A549 (cell line): Measurements from ENCODE around the gene CELSR1.

Experiments
- BHLHE40 ChIP-seq: IDR thresholded peaks from 2 replicates; pipeline ENCODE4 v1.6.1; 2012; ENCODE audit warnings: low read depth, low read length, inconsistent platforms
- CEBPB ChIP-seq, 2 experiments: fragments of >200 bp in 1 of 2; sonication (Bioruptor Twin) in 1 of 2; formaldehyde crosslinking in 1 of 2; IDR thresholded peaks; 2 replicates each; pipeline ENCODE4 v1.6.1; 2012 to 2016
- FOSB ChIP-seq: fragments of 250-450 bp; sonication (Bioruptor Pico); IDR thresholded peaks from 2 replicates; pipeline ENCODE4 v1.5.0; 2020; ENCODE audit warnings: mild to moderate bottlenecking, moderate library complexity
- JUNB ChIP-seq: fragments of >200 bp; sonication (Bioruptor Twin); formaldehyde crosslinking; IDR thresholded peaks from 2 replicates; pipeline ENCODE4 v1.6.1; 2016
- POLR2A ChIP-seq: IDR thresholded peaks from 2 replicates; pipeline ENCODE4 v1.6.1; 2012; ENCODE audit warnings: mild to moderate bottlenecking, low read length
- RCOR1 ChIP-seq: fragments of 150-350 bp; IDR thresholded peaks from 2 replicates; pipeline ENCODE4 v1.6.1; 2014; ENCODE audit warnings: antibody characterized with exemption, low read length, low read depth
- TF ChIP-seq, protein P1 (sequence below): fragments of 200-600 bp; sonication (generic); IDR thresholded peaks from 2 replicates; pipeline ENCODE4 v1.6.1; 2016; ENCODE audit warnings: antibody characterized with exemption, mild to moderate bottlenecking, moderate library complexity
- TF ChIP-seq, protein P2 (sequence below): IDR thresholded peaks from 2 replicates; pipeline ENCODE4 v1.6.1; 2012
- TF ChIP-seq, protein P3 (sequence below): fragments of >200 bp; sonication (Bioruptor Twin); formaldehyde crosslinking; IDR thresholded peaks from 3 replicates; pipeline ENCODE4 v1.5.1; 2016

DNA sequence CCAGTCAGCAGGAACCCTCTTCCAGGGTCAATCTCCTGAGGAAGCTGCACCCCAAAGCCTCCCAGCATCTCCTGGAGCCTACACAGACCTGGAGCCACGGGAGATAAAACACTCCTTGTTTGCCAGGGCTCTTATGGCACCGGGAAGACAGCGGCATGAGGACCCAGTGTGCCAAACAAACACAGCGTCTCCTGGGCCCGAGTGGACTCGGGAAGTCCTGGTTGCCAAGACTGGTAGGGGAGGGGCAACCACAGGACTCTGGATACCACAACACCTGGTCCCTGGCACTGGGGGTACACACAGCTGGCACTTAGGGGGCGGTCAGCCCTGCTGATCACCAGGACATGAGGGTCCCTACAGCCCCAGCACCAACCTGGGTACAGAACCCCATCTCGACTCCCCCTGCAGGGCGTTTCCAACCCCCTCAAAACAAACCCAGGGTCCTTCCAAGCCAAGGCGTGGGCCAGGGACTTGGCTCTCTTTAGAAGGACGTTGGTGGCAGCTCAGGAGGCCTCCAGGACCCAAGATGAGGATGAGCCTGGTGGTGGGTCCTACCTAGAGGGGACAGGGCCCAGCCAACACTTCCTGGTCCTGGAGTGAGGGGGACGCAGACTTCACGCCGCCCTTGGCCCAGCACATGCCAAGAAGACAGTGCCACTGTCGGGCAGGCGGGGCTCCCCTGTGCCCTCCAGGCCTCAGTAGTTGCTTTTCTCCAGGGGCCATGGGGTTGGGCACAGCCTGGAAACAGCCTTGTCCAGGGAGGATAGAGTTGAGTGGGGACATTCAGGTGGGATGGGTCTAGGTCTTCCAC, 85.0 kb downstream of the CELSR1 start:
- TF ChIP-seq, protein P1, sequence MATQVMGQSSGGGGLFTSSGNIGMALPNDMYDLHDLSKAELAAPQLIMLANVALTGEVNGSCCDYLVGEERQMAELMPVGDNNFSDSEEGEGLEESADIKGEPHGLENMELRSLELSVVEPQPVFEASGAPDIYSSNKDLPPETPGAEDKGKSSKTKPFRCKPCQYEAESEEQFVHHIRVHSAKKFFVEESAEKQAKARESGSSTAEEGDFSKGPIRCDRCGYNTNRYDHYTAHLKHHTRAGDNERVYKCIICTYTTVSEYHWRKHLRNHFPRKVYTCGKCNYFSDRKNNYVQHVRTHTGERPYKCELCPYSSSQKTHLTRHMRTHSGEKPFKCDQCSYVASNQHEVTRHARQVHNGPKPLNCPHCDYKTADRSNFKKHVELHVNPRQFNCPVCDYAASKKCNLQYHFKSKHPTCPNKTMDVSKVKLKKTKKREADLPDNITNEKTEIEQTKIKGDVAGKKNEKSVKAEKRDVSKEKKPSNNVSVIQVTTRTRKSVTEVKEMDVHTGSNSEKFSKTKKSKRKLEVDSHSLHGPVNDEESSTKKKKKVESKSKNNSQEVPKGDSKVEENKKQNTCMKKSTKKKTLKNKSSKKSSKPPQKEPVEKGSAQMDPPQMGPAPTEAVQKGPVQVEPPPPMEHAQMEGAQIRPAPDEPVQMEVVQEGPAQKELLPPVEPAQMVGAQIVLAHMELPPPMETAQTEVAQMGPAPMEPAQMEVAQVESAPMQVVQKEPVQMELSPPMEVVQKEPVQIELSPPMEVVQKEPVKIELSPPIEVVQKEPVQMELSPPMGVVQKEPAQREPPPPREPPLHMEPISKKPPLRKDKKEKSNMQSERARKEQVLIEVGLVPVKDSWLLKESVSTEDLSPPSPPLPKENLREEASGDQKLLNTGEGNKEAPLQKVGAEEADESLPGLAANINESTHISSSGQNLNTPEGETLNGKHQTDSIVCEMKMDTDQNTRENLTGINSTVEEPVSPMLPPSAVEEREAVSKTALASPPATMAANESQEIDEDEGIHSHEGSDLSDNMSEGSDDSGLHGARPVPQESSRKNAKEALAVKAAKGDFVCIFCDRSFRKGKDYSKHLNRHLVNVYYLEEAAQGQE = no peak
- TF ChIP-seq, protein P2, sequence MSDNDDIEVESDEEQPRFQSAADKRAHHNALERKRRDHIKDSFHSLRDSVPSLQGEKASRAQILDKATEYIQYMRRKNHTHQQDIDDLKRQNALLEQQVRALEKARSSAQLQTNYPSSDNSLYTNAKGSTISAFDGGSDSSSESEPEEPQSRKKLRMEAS = no peak
- TF ChIP-seq, protein P3, sequence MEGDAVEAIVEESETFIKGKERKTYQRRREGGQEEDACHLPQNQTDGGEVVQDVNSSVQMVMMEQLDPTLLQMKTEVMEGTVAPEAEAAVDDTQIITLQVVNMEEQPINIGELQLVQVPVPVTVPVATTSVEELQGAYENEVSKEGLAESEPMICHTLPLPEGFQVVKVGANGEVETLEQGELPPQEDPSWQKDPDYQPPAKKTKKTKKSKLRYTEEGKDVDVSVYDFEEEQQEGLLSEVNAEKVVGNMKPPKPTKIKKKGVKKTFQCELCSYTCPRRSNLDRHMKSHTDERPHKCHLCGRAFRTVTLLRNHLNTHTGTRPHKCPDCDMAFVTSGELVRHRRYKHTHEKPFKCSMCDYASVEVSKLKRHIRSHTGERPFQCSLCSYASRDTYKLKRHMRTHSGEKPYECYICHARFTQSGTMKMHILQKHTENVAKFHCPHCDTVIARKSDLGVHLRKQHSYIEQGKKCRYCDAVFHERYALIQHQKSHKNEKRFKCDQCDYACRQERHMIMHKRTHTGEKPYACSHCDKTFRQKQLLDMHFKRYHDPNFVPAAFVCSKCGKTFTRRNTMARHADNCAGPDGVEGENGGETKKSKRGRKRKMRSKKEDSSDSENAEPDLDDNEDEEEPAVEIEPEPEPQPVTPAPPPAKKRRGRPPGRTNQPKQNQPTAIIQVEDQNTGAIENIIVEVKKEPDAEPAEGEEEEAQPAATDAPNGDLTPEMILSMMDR = no peak
- TF ChIP-seq RCOR1 = no peak
- no peak for TF ChIP-seq BHLHE40
- no peak for TF ChIP-seq JUNB
- TF ChIP-seq CEBPB (IDR thresholded peaks at IDR 0.05) = no peak
- TF ChIP-seq FOSB (CRISPR knock-in tag) = no peak
- TF ChIP-seq POLR2A = no peak
